K562 (cell line): Measurements from ENCODE around the gene MEF2D. TPM values are rescaled to one million over a fixed set of nuclear protein-coding genes. Genes with fewer than 3 reads are reported as not detected.

Experiments
- FOXA3 ChIP-seq, 2 experiments: fragments of 450-650 bp in 1 of 2; sonication (generic) in 1 of 2; formaldehyde crosslinking; IDR thresholded peaks in 1 of 2; conservative IDR thresholded peaks in 1 of 2; 2 replicates each; pipeline versions ENCODE4 v1.4.0 to v1.8.0; 2020 to 2022; ENCODE audit warnings: mild to moderate bottlenecking in 2 of 2, missing genetic modification reagents in 1 of 2
- HNRNPK ChIP-seq: fragments of 200-400 bp; formaldehyde crosslinking; IDR thresholded peaks from one replicate; pipeline ENCODE4 v1.6.1; 2018; ENCODE audit warnings: mild to moderate bottlenecking, low read depth, low read length; ENCODE audit not compliant: poor library complexity, severe bottlenecking
- KDM2B ChIP-seq: fragments of 250-450 bp; sonication (Bioruptor Pico); IDR thresholded peaks from 2 replicates; pipeline ENCODE4 v1.8.0; 2021; ENCODE audit warnings: mild to moderate bottlenecking, moderate library complexity
- KDM5B ChIP-seq: fragments of 200-600 bp; sonication (generic); IDR thresholded peaks from 2 replicates; pipeline ENCODE4 v1.6.1; 2012; ENCODE audit warnings: low read depth, mild to moderate bottlenecking, moderate library complexity, low read length, control low read depth, inconsistent platforms; ENCODE audit not compliant: insufficient replicate concordance
- KHSRP ChIP-seq: fragments of 450-650 bp; IDR thresholded peaks from 2 replicates; pipeline ENCODE4 v1.6.1; 2017
- PTTG1 ChIP-seq: fragments of 450-650 bp; IDR thresholded peaks from 2 replicates; pipeline ENCODE4 v1.6.1; 2016; ENCODE audit warnings: low read depth, mild to moderate bottlenecking, missing genetic modification characterization, missing compliant biosample characterization
- RBM17 ChIP-seq: fragments of 200-400 bp; formaldehyde crosslinking; IDR thresholded peaks from 2 replicates; pipeline ENCODE4 v1.6.1; 2017; ENCODE audit warnings: low read depth, mild to moderate bottlenecking, low read length, borderline replicate concordance
- SETDB1 ChIP-seq: IDR thresholded peaks from one replicate; pipeline ENCODE4 v1.6.1; 2012; ENCODE audit warnings: low read length, control low read depth, inconsistent platforms
- TCF7 ChIP-seq: sonication (generic); IDR thresholded peaks from 2 replicates; pipeline ENCODE4 v1.6.1; 2016; ENCODE audit warnings: antibody characterized with exemption, borderline replicate concordance
- ZNF311 ChIP-seq: fragments of 250-450 bp; sonication (Bioruptor Pico); IDR thresholded peaks from 2 replicates; pipeline ENCODE4 v1.4.0; 2020; ENCODE audit warnings: mild to moderate bottlenecking, moderate library complexity
- ZNF764 ChIP-seq: fragments of 250-450 bp; sonication (Bioruptor Pico); IDR thresholded peaks from 2 replicates; pipeline ENCODE4 v1.4.0; 2020; ENCODE audit warnings: low read depth, mild to moderate bottlenecking, moderate library complexity
- polyA plus RNA-seq, 8 experiments: library from polyadenylated mRNA; depleted of rRNA in 4 of 8; stranded (reverse) in 5 of 8; unstranded in 3 of 8; fragments of >200 nt; fragmentation: Nextera tagmentation in 2 of 8; fragmentation: Illumina TruSeq in 1 of 8; extraction: Ambion mirVana in 2 of 8; extraction: Trizol in 1 of 8; gene quantifications; 2 replicates each; pipeline versions ENCODE4 v1.2.1 to v1.2.3, GENCODE V29; 2011 to 2014; ENCODE audit warnings: inconsistent platforms in 1 of 8, missing spikeins in 1 of 8
- total RNA-seq, 7 experiments: library from RNA; depleted of rRNA in 6 of 7; stranded (reverse); fragments of >200 nt in 6 of 7; fragmentation: Illumina TruSeq in 2 of 7; extraction: Trizol in 2 of 7; gene quantifications; 2 replicates each; pipeline versions ENCODE4 v1.2.1 to v1.2.3, GENCODE V29; 2011 to 2021; ENCODE audit warnings: low replicate concordance in 1 of 7
- TF ChIP-seq, protein P1 (sequence below): fragments of 450-650 bp; formaldehyde crosslinking; IDR thresholded peaks from 2 replicates; pipeline ENCODE4 v1.4.0; 2020; ENCODE audit warnings: mild to moderate bottlenecking, mixed read lengths
- TF ChIP-seq, protein P2 (sequence below), 2 experiments: fragments of 450-650 bp; conservative IDR thresholded peaks; 2 replicates each; pipeline ENCODE4 v1.6.1; 2017; ENCODE audit warnings: mild to moderate bottlenecking in 2 of 2, moderate library complexity in 2 of 2
- TF ChIP-seq, protein P3 (sequence below): fragments of 450-650 bp; IDR thresholded peaks from 2 replicates; pipeline ENCODE4 v1.6.1; 2016; ENCODE audit warnings: low read depth
- TF ChIP-seq, protein P4 (sequence below): fragments of 250-450 bp; sonication (Bioruptor Pico); IDR thresholded peaks from 2 replicates; pipeline ENCODE4 v1.8.0; 2021; ENCODE audit warnings: borderline replicate concordance, mild to moderate bottlenecking, moderate library complexity; ENCODE audit not compliant: poor library complexity, severe bottlenecking

MEF2D gene
- total and polyA plus RNA-seq, 9 of the 15 experiments (the other 6 are each of a cell fraction or from before 2014, with no cell fraction given) = 0.10 to 19.5 (median 2.6) TPM

DNA sequence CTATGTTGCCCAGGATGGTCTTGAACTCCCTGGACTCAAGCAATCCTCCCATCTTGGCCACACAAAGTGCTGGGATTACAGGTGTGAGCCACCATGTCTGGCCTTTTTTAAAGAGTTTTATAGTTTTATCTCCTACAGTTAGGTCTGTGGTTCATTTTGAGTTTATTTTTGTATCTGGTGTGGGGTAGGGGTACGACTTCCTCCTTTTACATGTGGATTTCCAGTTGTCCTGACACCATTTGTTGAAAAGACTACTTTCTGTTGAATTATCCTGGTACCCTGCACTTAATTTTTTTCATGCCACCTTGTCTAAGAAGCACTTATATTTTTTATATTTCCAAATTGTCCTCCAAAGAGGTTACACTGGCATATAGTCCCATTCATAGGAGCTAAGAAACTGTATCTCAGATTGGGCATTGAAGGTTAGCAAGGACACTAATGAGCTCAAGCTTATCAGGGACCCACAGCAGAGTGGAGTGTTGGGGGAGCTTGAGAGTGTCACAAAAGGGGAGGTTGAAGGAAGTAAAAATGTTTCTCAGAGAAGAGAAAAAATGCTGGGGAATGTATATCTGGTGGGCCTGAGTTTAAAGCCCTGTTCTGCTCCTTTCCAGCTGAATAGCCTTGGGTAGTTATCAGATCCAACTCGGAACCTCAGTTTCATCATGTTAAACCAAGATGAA lies 23.4 kb upstream of the MEF2D start (continued):
- TF ChIP-seq, protein P1, sequence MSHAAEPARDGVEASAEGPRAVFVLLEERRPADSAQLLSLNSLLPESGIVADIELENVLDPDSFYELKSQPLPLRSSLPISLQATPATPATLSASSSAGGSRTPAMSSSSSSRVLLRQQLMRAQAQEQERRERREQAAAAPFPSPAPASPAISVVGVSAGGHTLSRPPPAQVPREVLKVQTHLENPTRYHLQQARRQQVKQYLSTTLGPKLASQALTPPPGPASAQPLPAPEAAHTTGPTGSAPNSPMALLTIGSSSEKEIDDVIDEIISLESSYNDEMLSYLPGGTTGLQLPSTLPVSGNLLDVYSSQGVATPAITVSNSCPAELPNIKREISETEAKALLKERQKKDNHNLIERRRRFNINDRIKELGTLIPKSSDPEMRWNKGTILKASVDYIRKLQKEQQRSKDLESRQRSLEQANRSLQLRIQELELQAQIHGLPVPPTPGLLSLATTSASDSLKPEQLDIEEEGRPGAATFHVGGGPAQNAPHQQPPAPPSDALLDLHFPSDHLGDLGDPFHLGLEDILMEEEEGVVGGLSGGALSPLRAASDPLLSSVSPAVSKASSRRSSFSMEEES (CRISPR knock-in tag) = no peak
- TF ChIP-seq ZNF311 (CRISPR knock-in tag) = no peak
- TF ChIP-seq, protein P2, sequence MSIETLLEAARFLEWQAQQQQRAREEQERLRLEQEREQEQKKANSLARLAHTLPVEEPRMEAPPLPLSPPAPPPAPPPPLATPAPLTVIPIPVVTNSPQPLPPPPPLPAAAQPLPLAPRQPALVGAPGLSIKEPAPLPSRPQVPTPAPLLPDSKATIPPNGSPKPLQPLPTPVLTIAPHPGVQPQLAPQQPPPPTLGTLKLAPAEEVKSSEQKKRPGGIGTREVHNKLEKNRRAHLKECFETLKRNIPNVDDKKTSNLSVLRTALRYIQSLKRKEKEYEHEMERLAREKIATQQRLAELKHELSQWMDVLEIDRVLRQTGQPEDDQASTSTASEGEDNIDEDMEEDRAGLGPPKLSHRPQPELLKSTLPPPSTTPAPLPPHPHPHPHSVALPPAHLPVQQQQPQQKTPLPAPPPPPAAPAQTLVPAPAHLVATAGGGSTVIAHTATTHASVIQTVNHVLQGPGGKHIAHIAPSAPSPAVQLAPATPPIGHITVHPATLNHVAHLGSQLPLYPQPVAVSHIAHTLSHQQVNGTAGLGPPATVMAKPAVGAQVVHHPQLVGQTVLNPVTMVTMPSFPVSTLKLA (conservative IDR thresholded peaks at IDR 0.05) = no peak
- TF ChIP-seq, protein P3, sequence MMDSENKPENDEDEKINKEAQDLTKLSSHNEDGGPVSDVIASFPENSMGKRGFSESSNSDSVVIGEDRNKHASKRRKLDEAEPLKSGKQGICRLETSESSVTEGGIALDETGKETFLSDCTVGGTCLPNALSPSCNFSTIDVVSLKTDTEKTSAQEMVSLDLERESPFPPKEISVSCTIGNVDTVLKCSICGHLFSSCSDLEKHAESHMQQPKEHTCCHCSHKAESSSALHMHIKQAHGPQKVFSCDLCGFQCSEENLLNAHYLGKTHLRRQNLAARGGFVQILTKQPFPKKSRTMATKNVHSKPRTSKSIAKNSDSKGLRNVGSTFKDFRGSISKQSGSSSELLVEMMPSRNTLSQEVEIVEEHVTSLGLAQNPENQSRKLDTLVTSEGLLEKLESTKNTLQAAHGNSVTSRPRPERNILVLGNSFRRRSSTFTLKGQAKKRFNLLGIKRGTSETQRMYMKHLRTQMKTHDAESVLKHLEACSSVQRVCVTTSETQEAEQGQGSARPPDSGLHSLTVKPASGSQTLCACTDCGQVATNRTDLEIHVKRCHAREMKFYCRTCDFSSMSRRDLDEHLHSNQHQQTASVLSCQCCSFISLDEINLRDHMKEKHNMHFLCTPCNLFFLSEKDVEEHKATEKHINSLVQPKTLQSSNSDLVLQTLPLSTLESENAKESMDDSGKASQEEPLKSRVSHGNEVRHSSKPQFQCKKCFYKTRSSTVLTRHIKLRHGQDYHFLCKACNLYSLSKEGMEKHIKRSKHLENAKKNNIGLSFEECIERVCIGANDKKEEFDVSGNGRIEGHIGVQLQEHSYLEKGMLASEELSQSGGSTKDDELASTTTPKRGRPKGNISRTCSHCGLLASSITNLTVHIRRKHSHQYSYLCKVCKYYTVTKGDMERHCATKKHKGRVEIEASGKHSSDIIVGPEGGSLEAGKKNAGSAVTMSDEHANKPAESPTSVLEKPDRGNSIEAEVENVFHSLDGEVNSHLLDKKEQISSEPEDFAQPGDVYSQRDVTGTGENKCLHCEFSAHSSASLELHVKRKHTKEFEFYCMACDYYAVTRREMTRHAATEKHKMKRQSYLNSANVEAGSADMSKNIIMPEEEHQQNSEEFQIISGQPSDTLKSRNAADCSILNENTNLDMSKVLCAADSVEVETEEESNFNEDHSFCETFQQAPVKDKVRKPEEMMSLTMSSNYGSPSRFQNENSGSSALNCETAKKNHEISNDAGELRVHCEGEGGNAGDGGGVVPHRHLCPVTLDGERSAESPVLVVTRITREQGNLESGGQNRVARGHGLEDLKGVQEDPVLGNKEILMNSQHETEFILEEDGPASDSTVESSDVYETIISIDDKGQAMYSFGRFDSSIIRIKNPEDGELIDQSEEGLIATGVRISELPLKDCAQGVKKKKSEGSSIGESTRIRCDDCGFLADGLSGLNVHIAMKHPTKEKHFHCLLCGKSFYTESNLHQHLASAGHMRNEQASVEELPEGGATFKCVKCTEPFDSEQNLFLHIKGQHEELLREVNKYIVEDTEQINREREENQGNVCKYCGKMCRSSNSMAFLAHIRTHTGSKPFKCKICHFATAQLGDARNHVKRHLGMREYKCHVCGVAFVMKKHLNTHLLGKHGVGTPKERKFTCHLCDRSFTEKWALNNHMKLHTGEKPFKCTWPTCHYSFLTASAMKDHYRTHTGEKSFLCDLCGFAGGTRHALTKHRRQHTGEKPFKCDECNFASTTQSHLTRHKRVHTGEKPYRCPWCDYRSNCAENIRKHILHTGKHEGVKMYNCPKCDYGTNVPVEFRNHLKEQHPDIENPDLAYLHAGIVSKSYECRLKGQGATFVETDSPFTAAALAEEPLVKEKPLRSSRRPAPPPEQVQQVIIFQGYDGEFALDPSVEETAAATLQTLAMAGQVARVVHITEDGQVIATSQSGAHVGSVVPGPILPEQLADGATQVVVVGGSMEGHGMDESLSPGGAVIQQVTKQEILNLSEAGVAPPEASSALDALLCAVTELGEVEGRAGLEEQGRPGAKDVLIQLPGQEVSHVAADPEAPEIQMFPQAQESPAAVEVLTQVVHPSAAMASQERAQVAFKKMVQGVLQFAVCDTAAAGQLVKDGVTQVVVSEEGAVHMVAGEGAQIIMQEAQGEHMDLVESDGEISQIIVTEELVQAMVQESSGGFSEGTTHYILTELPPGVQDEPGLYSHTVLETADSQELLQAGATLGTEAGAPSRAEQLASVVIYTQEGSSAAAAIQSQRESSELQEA = no peak
- TF ChIP-seq FOXA3 (CRISPR knock-in tag; conservative IDR thresholded peaks at IDR 0.05 in 1 of 2, IDR thresholded peaks at IDR 0.05 in 1 of 2) = no peak
- TF ChIP-seq KDM2B = no peak
- TF ChIP-seq HNRNPK = no peak
- TF ChIP-seq KDM5B = no peak
- TF ChIP-seq, protein P4, sequence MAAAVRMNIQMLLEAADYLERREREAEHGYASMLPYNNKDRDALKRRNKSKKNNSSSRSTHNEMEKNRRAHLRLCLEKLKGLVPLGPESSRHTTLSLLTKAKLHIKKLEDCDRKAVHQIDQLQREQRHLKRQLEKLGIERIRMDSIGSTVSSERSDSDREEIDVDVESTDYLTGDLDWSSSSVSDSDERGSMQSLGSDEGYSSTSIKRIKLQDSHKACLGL (CRISPR knock-in tag) = no peak
- TF ChIP-seq RBM17 = no peak
- TF ChIP-seq SETDB1 = no peak
- TF ChIP-seq PTTG1 = no peak
- no peak for TF ChIP-seq KHSRP
- no peak for TF ChIP-seq TCF7
- no peak for TF ChIP-seq ZNF764 (CRISPR knock-in tag)
